COLO668 (cell line): ENCODE measurements around the gene CEP162.
"Not testable (repeated sequence)": the region's sequence is repeated elsewhere in the genome, so short reads cannot be mapped to it uniquely, and the experiment has no call there.

Experiments used
- DNase-seq: peaks from one replicate; lab custom pipeline; 2025; ENCODE audit not compliant: unreplicated experiment; lab: John Stamatoyannopoulos, UW

The CEP162 gene, protein sequence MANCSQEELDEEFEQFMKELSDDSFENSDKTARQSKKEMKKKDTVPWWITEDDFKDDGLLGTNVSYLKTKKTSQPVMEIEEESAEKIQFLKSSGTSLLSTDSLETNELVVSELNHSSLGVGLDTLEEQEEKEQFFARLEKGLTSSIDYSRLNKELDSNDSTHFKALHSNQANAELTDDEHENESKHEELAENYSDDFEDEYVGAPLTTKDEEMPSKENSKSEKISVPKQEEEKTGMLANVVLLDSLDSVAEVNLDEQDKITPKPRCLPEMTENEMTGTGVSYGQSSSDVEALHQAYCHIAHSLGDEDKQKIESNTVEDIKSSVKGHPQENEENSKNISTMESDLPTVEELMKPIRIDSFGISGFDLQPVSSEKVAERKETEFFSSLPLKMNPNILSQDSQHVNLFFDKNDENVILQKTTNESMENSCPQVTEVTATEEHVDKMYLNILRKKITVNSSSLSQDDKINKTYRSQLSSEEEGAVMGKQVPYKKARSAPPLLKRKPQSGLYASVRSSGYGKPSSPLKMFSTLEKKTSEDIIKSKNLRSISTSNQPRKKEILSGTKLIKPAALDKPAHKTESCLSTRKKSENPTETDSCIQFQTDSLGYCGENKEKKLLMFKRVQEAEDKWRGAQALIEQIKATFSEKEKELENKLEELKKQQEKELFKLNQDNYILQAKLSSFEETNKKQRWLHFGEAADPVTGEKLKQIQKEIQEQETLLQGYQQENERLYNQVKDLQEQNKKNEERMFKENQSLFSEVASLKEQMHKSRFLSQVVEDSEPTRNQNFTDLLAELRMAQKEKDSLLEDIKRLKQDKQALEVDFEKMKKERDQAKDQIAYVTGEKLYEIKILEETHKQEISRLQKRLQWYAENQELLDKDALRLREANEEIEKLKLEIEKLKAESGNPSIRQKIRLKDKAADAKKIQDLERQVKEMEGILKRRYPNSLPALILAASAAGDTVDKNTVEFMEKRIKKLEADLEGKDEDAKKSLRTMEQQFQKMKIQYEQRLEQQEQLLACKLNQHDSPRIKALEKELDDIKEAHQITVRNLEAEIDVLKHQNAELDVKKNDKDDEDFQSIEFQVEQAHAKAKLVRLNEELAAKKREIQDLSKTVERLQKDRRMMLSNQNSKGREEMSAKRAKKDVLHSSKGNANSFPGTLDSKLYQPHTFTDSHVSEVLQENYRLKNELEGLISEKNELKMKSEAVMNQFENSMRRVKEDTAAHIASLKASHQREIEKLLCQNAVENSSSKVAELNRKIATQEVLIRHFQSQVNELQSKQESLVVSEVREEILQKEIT (N-terminal part only)

DNA sequence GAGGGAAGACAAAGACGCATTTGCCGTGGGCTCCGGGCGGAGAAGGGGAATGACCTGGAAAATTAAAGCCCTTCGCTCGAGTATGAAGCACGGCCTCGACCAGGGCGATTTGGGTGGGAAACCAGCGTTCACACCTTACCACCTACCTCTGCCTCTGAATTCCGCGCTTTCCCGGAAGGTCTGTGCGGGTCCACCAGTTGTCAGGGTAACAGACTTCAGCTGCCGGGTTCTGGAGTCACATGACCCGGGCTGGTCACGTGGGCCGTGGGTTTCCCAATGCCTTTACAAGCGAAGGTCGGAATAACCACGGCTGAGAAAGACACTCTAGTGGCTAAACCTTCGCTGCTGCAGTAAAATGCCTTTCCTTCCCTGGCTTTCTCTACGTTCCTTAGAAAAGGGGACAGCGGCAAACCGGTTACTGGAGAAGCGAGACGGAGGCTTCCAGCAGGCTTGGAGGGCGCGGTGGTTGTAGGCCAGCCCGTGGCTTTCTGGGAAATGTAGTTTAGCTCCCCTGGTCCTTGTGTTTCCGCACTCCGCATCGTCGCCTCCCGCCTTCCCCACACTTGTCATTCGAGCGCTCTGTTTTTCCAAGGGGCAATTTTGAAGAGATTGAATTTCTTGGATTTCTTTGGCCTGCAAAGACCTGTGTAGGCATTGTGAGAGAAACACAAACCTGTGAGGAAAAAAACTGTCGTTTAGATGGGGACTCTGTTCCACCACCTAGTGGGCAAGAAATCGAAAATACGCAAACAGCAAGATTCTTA, at the start of gene CEP162:
Gene CEP162, minus strand, starts transcription at position 210 of the 764 bp plus-strand sequence. CDS start 1,250 bp downstream, outside the sequence.
- peak; percentile 77 for DNase-seq

DNA sequence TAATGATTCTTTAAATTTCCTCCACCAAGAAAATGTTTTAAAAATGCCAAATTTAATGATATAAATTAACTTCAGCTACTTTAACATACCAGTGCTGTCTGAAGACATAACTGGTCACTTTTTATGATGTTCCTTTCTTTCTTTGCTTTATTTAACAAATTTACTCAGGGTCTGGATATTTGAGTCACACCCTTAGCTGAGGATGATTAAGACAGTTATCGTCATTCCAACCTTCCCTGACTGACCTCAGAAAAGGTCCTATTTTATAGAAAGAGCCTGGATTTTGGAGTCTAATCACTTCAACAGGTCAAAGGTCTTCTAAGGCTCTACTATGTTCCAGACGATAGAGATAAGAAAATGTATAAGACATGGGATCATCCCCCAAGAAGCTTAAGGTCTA, 47.4 kb upstream of the CEP162 start:
- DNase-seq, result no peak

DNA sequence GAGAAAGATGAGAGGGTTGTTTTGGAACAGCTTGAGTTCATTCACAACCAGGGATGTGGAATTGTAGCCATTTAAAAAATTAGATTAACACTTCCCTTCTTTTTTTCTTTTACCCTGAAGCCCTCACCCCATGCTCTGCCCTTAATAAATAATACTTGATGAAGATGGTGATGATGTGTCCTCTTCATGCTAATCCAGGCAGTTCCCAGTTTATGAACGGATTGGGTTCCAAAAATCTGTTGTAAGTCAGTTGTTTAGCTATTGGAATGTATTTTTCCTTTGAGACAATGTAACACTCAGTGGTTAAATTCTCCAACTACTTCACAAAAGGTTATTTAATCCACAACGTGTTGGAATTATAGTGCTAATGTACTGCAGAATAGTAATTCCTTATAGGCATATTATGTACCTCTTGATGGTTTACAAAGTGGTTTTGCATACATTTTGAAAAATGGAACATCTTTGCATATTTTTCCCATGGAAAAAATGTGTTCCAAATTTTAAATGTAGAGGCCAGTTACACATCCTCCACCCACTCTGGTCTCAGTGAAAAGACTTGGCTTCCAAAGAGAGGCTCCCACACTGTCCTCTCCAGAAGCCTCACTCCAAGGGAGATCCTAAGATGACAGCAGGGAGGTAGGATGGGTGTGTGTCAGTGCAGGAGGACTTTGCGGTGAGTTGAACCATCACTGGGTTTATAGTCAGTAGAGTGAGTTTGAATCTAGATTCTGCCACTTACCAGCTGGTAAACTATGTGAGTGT, 45.8 kb upstream of the CEP162 start:
- DNase-seq, result no peak

DNA sequence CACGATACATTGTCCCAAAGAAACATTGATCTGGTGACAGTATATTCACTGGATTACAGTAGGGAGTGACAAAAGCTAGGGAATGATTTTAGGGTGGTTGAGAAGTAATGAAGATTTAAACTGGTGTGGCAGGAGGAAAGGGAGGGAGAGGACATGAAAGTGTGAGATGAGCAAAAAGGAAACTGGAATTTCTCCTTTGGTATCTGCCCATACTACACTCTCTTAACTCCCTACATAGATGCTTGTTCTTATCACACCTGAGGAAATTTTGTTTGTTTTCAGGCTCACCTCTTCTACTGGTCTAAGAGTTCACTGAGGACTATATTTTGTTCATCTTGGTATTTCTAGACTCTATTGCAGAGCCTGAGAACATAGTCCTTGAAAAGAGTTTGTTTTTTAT, 44.9 kb upstream of the CEP162 start:
- DNase-seq, result no peak

DNA sequence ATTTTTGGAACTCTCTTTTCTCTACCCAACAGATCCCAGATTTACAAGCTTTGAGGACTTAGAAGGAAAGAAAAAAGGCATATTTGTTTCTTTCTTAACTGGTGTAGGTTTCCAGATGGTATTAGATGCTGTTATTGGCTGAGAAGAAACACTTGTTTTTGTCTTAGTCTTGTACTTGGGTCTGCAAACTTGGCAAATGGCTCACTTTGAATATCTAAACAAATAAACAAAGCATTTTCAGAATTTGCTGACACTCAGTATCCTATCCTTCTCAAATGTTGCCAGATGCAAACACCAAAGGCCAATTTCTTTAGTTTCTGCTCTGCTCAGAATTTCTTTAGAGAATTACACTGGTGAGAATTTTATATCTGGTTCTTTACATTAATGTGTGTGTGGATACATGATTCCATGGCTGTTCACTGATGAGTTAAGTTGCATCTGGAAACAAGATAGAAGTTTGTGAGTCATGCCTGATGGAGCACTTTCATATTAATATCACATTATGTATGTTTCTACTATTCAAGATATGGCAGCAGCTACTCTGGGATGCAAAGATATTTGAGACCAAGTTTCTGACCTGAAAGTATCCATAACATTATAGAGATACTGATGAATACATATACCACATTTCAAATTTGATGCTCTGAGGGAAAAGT, 43.7 kb upstream of the CEP162 start:
- no peak for DNase-seq

DNA sequence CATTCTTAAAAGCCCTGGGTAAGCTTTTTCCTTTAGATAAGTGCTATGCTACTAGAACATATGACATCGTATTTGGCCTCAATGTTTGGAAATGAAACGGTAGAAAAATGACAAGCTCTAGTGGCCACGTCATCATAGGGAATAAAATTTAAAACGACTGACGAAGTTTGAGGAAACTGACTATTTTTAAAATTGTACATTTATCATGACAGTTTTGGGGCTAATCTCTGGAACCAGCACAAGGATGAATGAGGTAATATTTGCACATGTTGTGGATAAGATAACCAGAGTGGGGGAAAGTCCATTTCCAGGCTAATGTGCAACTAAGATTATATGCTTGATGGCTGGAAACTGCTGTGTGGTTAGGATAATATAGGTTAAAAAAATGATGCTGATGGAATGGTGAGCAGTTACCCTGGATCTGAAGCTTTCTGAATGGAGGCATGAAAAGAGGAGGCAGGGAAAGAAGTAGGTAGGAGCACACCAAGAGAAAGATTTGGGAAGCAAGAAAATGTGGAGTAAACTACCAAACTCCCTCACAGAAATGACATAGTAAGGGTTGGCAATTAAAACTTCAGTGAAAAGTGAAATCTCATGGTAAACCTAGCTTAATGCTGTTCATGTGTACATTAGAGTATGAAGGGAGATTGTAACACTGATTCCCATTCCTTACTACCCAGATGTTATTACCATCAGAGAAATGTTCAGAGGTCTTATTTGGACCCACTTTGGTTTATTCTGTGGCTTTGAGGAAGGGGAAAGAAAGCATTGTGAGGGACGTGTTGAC, 42.7 kb upstream of the CEP162 start:
- DNase-seq, result no peak

DNA sequence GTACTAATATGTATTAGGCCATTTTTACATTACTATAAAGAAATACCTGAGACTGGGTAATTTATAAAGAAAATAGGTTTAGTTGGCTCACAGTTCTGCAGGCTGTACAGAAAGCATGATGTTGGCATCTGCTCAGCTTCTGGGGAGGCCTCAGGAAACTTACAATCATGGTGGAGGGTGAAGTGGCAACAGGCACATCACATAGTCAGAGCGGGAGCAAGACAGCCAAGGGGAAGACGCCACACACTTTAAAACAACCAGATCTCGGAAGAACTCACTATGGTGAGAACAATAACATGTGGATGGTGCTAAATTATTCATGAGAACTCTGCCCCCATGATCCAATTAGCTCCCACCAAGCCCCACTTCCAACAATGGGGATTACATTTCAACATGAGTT, 41.3 kb upstream of the CEP162 start:
- no peak for DNase-seq

DNA sequence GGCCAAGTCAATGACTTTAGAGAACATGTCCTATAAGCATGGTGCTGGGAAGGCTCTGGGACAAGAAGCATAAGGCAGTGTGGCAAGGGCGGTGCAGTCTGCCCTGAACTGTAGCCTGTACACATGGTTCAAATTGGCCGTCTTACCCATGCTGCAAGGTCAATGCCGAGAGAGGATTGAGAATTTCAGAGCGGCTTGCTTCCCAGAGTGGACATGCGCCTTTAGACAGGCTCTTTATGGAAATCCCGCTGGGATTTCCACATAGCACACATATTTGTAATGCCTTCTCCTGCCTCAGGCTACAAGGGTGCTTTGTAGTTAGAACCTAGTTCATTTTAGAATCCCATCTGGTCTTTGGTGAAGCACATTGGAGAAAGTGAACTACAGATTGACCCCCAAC, 36.1 kb upstream of the CEP162 start:
- no peak for DNase-seq

DNA sequence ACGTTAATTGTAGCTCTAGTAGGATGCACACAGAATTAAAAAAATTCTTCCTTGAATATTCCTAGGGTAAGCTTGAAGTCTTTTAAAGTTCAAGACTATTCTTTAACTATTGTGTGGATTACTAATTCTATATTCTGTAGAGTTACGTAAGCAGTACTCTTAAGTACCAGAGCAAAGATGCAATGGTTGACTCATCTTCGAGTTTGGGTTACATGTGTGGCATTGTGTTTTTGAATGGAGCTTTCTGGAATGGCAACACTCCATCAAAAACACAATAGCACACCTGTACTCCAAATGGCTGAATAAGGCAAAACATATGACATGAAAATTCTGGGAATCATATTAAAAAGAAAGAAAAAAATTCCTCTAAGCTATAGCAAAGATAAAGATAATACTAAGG, 33.5 kb upstream of the CEP162 start:
- DNase-seq, result no peak

DNA sequence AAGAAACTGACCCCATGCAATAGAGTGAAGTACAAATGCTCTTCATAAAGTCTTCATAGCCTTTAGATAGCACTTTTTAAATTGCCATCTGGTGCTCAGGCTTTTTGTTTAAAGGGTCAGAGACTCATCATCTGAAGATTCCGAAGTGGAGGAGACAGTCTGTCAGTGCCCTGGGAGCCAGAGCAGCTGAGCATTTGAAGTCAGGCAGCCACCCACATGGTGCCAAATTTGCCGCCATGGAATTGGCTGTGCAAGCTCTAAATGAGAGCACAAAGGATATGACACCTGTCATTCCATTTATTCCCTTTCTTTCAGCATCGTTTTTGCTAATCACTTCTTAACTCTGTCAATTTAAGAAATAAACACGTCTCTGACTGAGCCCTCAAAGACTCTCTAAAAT, 32.8 kb upstream of the CEP162 start:
- no peak for DNase-seq

DNA sequence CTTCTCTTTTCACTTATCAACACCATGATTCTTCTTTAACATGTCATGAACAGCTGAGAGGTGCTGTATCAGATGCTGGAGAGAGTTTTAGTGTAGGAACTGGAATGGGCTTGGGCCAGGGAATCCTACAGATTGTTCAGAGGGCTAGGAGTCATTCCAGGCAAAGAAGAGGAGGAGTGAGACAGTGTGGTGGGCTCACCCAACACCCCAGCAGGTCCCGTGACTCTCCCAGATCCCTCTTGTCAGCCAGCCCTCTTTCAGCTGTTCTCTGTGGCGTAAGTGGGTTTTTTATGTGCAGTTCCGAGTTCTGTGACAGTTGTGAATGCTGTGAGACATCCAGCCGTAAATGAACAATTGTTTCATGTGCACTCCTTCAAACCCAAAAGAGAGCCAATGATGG, 31.4 kb upstream of the CEP162 start:
- DNase-seq, result no peak

DNA sequence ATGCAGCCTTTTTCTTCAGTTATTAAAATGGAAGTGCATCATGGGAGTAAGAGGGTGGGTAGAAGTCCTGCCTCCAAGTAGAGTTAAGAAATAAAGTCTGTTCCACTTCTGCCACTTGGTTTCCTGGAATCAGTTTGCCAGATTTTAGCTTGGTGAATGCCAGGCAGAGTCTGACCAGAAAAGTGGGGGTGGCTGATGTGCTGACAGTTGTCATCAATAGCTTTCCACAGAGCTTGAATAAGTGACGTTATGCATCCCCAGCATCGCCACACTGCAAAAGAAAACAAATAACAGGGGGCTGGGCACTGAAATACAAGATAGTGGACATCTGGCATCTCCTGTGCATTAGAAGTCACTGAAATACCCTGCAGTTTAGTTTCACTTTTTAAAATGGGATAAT, 30.8 kb upstream of the CEP162 start:
- no peak for DNase-seq

DNA sequence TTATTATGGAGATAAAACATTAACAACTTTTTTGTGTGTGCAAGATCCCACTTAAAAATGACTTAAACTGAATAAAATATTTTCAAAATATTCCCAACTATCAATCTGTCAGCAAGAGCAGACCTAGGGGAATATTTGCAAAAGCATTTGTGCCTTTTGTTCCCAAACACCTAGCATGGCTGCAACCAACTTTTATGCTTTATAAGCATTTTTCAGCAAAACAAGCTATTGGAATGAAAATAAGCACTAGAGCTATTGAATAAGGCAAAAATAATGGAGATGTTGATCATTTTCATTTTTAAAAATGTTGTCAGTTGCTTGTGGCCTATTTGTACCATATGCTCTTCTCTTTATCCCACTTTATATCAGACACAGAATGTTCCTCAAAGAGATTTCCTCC, 28.2 kb upstream of the CEP162 start:
- DNase-seq, result no peak

DNA sequence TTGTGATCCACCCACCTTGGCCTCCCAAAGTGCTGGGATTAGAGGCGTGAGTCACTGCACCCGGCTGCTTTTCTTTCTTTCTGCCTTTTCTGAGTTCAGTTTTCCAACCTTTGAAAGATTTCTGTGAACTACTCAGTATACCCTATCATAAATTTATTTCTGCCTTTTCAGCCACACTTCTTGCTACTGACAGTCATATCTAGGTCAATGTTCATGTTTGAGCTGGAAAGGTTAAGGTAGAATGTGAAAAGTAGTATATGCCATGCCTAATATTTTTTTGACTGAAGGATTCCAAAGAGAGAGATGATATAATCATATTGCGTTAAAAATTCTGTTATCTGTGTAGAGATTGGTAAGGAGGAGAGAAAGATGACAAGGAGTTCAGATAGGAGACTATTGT, 25.9 kb upstream of the CEP162 start:
- no peak for DNase-seq

DNA sequence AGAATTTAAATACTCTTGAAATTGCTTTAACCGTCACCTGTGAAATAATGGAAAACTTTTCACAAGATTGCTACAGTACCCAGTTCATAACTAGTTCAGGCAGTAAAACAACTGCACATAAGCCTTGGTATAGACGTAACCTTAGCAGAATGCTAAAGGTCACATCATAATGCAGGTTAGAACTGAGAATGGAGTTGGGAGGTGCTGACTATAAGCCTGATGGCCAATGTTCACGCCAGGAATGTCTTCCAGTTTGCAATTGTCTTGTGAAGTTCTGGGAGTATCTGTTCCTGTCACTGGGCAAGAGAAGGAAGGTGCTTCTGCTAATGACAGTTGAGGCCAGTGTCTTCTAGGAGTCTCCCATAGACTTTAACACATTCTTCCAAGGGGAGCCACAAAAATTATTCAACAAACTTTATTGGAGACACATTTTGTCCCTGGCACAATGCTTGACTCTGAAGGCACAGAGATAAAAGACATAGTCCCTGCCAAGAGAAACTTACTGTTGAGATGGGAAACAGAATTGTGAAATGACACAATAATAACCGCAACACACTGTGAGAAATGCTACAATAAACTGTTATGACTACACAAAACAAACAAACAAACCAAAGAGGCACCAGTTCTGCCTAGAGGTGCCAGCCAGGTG, 24.6 kb upstream of the CEP162 start:
- no peak for DNase-seq

DNA sequence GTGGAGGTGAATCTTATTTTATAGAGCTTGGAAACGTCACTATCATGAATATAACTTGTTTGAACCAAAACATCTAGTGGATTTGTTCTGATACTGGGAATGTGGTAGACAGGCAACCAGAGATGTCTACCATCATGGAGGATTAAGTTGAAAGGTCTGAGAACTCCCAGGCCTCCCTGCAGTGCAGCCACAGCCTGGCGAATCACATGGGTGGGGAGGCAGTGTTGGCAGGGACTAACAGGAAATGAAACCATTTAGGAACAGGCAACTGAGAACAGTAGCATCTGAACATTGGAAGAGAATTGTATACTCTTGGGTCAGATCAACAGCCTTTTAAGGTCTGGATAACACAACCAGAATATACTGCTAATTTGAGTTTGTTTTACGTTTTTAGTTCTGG, 22.3 kb upstream of the CEP162 start:
- no peak for DNase-seq

DNA sequence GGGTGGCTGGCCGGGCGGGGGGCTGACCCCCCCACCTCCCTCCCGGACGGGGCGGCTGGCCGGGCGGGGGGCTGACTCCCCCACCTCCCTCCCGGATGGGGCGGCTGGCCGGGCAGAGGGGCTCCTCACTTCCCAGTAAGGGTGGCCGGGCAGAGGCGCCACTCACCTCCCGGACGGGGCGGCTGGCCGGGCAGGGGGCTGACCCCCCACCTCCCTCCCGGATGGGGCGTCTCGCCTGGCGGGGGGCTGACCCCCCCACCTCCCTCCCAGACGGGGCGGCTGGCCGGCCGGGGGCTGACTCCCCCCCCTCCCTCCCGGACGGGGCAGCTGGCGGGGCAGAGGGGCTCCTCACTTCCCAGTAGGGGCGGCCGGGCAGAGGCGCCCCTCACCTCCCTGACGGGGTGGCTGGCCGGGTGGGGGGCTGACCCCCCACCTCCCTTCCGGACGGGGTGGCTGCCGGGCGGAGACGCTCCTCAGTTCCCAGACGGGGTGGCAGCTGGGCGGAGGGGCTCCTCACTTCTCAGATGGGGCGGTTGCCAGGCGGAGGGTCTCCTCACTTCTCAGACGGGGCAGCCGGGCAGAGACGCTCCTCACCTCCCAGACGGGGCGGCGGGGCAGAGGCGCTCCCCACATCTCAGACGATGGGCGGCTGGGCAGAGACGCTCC, 17.1 kb upstream of the CEP162 start:
- DNase-seq, result not testable (repeated sequence)

DNA sequence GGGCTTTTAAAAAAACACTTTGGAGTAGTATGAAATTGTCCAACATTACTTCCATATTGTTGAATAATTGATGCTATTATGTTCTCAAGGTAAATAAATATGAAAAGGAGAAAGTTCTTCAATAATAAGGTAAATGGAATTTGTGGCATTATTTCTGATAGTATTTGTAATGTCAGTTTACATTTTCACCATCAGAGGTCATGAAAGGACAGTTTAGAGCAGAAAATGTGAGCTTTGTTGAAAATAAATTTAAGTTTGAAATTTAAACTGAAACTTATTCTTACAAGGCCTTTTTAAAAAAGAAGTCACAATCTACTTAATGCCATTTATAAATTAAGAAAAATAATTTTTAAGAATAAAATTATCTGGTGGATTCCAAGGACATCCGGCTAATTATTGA, 15.8 kb upstream of the CEP162 start:
- no peak for DNase-seq
